ENCODE results near the gene ZDHHC14. TPM values are rescaled to one million over a fixed set of nuclear protein-coding genes. Genes with fewer than 3 reads are reported as not detected.
A peak's percentile ranks its signal among the peaks of the same experiment; 100 is the strongest.
"Not testable (repeated sequence)": the region's sequence is repeated elsewhere in the genome, so short reads cannot be mapped to it uniquely, and the experiment has no call there.

Gene ZDHHC14
- total RNA-seq, 3 donors from 2014 or later = 5.6 to 6.0 (median 5.7) TPM

GRCh38 chr6:157453978-157454377 is 73.0 kb downstream of the ZDHHC14 start:
- DNase-seq (no peak), ATAC-seq (no peak)
- H3K9me3 Mint-ChIP-seq = no peaks in the 10 kb centered on the region
- H3K4me1 Mint-ChIP-seq (ENCODE audit: low read depth) = peaks cover 13% of the 10 kb centered on the region
- H3K4me3 Mint-ChIP-seq = no peak overlapping the region
- no peaks in the 10 kb centered on the region for H3K27me3 Mint-ChIP-seq (ENCODE audit: low read depth)
- no peaks in the 10 kb centered on the region for H3K36me3 Mint-ChIP-seq (ENCODE audit: insufficient read depth)

GRCh38 chr6:157454762-157455714 is 74.0 kb downstream of the ZDHHC14 start:
- ATAC-seq (no peak), DNase-seq (no peak)
- Mint-ChIP-seq H3K4me3 (no peak overlapping the region), H3K4me1 (ENCODE audit: low read depth) (peaks cover 19% of the 10 kb centered on the region), H3K9me3 (no peaks in the 10 kb centered on the region), H3K27me3 (ENCODE audit: low read depth) (no peaks in the 10 kb centered on the region), H3K36me3 (ENCODE audit: insufficient read depth) (no peaks in the 10 kb centered on the region)

GRCh38 chr6:157455731-157456523 is 74.9 kb downstream of the ZDHHC14 start:
- peaks cover 25% of the 10 kb centered on the region for H3K4me1 Mint-ChIP-seq (ENCODE audit: low read depth)
- no peaks in the 10 kb centered on the region for H3K27me3 Mint-ChIP-seq (ENCODE audit: low read depth)
- ATAC-seq (no peak), DNase-seq (no peak)
- no peaks in the 10 kb centered on the region for H3K36me3 Mint-ChIP-seq (ENCODE audit: insufficient read depth)
- no peaks in the 10 kb centered on the region for H3K9me3 Mint-ChIP-seq
- no peak overlapping the region for H3K4me3 Mint-ChIP-seq

- Mint-ChIP-seq H3K4me1 (ENCODE audit: low read depth) (peaks cover 30% of the 10 kb centered on the region), H3K27me3 (ENCODE audit: low read depth) (no peaks in the 10 kb centered on the region), H3K36me3 (ENCODE audit: insufficient read depth) (no peaks in the 10 kb centered on the region), H3K9me3 (no peaks in the 10 kb centered on the region), H3K4me3 (no peak overlapping the region)
- ATAC-seq (peak in 1 of 2 donors; percentile 11), DNase-seq (no peak)
Measured at GRCh38 chr6:157456524-157456829, 75.5 kb downstream of the ZDHHC14 start.

GRCh38 chr6:157457787-157458186 is 76.8 kb downstream of the ZDHHC14 start:
- H3K4me1 Mint-ChIP-seq (ENCODE audit: low read depth) = peaks cover 30% of the 10 kb centered on the region
- ATAC-seq (no peak), DNase-seq (no peak)
- no peaks in the 10 kb centered on the region for H3K27me3 Mint-ChIP-seq (ENCODE audit: low read depth)
- H3K36me3 Mint-ChIP-seq (ENCODE audit: insufficient read depth) = no peaks in the 10 kb centered on the region
- no peak overlapping the region for H3K4me3 Mint-ChIP-seq
- no peaks in the 10 kb centered on the region for H3K9me3 Mint-ChIP-seq

- Mint-ChIP-seq H3K36me3 (ENCODE audit: insufficient read depth) (no peaks in the 10 kb centered on the region), H3K4me1 (ENCODE audit: low read depth) (peaks cover 31% of the 10 kb centered on the region), H3K9me3 (no peaks in the 10 kb centered on the region), H3K27me3 (ENCODE audit: low read depth) (no peaks in the 10 kb centered on the region), H3K4me3 (no peak overlapping the region)
- ATAC-seq (peak; percentile 30 to 47), DNase-seq (no peak)
Measured at GRCh38 chr6:157459327-157459726, 78.3 kb downstream of the ZDHHC14 start.

GRCh38 chr6:157460182-157460999 is 79.4 kb downstream of the ZDHHC14 start:
- DNase-seq (no peak), ATAC-seq (peak; percentile 6 to 15)
- no peak overlapping the region for H3K4me3 Mint-ChIP-seq
- no peaks in the 10 kb centered on the region for H3K36me3 Mint-ChIP-seq (ENCODE audit: insufficient read depth)
- no peaks in the 10 kb centered on the region for H3K27me3 Mint-ChIP-seq (ENCODE audit: low read depth)
- H3K4me1 Mint-ChIP-seq (ENCODE audit: low read depth) = peaks cover 39% of the 10 kb centered on the region
- H3K9me3 Mint-ChIP-seq = no peaks in the 10 kb centered on the region

- Mint-ChIP-seq H3K4me1 (ENCODE audit: low read depth) (peaks cover 32% of the 10 kb centered on the region), H3K4me3 (no peak overlapping the region), H3K36me3 (ENCODE audit: insufficient read depth) (no peaks in the 10 kb centered on the region), H3K27me3 (ENCODE audit: low read depth) (no peaks in the 10 kb centered on the region), H3K9me3 (no peaks in the 10 kb centered on the region)
- peak; percentile 76 to 83 for ATAC-seq
- DNase-seq = no peak
Measured at GRCh38 chr6:157461000-157461915, 80.3 kb downstream of the ZDHHC14 start.

- no peak for DNase-seq
- H3K36me3 Mint-ChIP-seq (ENCODE audit: insufficient read depth) = no peaks in the 10 kb centered on the region
- no peaks in the 10 kb centered on the region for H3K27me3 Mint-ChIP-seq (ENCODE audit: low read depth)
- no peak overlapping the region for H3K4me3 Mint-ChIP-seq
- H3K9me3 Mint-ChIP-seq = no peaks in the 10 kb centered on the region
- peaks cover 28% of the 10 kb centered on the region for H3K4me1 Mint-ChIP-seq (ENCODE audit: low read depth)
- ATAC-seq = no peak
Measured at GRCh38 chr6:157462956-157463742, 82.2 kb downstream of the ZDHHC14 start.

GRCh38 chr6:157463743-157464135 is 82.7 kb downstream of the ZDHHC14 start:
- not testable (repeated sequence) for H3K4me3 Mint-ChIP-seq; H3K27me3 Mint-ChIP-seq (ENCODE audit: low read depth); ATAC-seq; DNase-seq; H3K36me3 Mint-ChIP-seq (ENCODE audit: insufficient read depth); H3K9me3 Mint-ChIP-seq
- H3K4me1 Mint-ChIP-seq (ENCODE audit: low read depth) = peaks cover 28% of the 10 kb centered on the region

- Mint-ChIP-seq H3K4me3 (no peak overlapping the region), H3K9me3 (no peaks in the 10 kb centered on the region), H3K4me1 (ENCODE audit: low read depth) (peaks cover 22% of the 10 kb centered on the region), H3K36me3 (ENCODE audit: insufficient read depth) (no peaks in the 10 kb centered on the region), H3K27me3 (ENCODE audit: low read depth) (no peaks in the 10 kb centered on the region)
- ATAC-seq = peak; percentile 54 to 56
- no peak for DNase-seq
Measured at GRCh38 chr6:157464653-157465535, 83.9 kb downstream of the ZDHHC14 start.

- ATAC-seq (no peak), DNase-seq (no peak)
- H3K36me3 Mint-ChIP-seq (ENCODE audit: insufficient read depth) = no peaks in the 10 kb centered on the region
- peaks cover 12% of the 10 kb centered on the region for H3K4me1 Mint-ChIP-seq (ENCODE audit: low read depth)
- H3K9me3 Mint-ChIP-seq = no peaks in the 10 kb centered on the region
- no peaks in the 10 kb centered on the region for H3K27me3 Mint-ChIP-seq (ENCODE audit: low read depth)
- no peak overlapping the region for H3K4me3 Mint-ChIP-seq
Measured at GRCh38 chr6:157466342-157466648, 85.3 kb downstream of the ZDHHC14 start.

Measured in activated T-cell treated with anti-CD3 and anti-CD28 coated beads, Interleukin-2, amount 50 U/mL, for 4 hours (primary cell).